H9 (cell line): ENCODE results near the gene ARHGAP9. TPM values are rescaled to one million over a fixed set of nuclear protein-coding genes. Genes with fewer than 3 reads are reported as not detected.

ENCODE experiments used
- DNase-seq: peaks from one replicate; pipeline ENCODE4 v3.0.0-alpha.2; 2017
- H2AFZ ChIP-seq: one replicate; pipeline ENCODE4 v1.6.1; 2013; ENCODE audit warnings: mild to moderate bottlenecking, low read length, control low read depth, moderate library complexity
- H2AK5ac ChIP-seq: 2 replicates; pipeline ENCODE4 v1.6.1; 2013; ENCODE audit warnings: low read length, control low read depth, mixed read lengths; ENCODE audit not compliant: insufficient read length
- H2BK120ac ChIP-seq: one replicate; pipeline ENCODE4 v1.6.1; 2013; ENCODE audit warnings: low read depth, mild to moderate bottlenecking, low read length, control low read depth, inconsistent platforms; ENCODE audit not compliant: poor library complexity, severe bottlenecking
- H2BK12ac ChIP-seq: 2 replicates; pipeline ENCODE4 v1.6.1; 2013; ENCODE audit warnings: low read length, control low read depth, mixed read lengths, low read depth; ENCODE audit not compliant: insufficient read length
- H2BK15ac ChIP-seq: 2 replicates; pipeline ENCODE4 v1.6.1; 2013; ENCODE audit warnings: low read depth, low read length, control low read depth
- H2BK20ac ChIP-seq: one replicate; pipeline ENCODE4 v1.6.1; 2013; ENCODE audit warnings: low read depth, mild to moderate bottlenecking, low read length, control low read depth, inconsistent platforms; ENCODE audit not compliant: poor library complexity, severe bottlenecking
- H2BK5ac ChIP-seq: 2 replicates; pipeline ENCODE4 v1.6.1; 2013; ENCODE audit warnings: low read length, control low read depth, mixed read lengths; ENCODE audit not compliant: insufficient read length
- H3K14ac ChIP-seq: 2 replicates; pipeline ENCODE4 v1.6.1; 2013; ENCODE audit warnings: low read length, control low read depth; ENCODE audit not compliant: insufficient read depth
- H3K18ac ChIP-seq: 2 replicates; pipeline ENCODE4 v1.6.1; 2013; ENCODE audit warnings: low read depth, mild to moderate bottlenecking, mixed read lengths, low read length, control low read depth; ENCODE audit not compliant: insufficient read length
- H3K23ac ChIP-seq: 2 replicates; pipeline ENCODE4 v1.6.1; 2013; ENCODE audit warnings: low read length, control low read depth, mixed read lengths, low read depth; ENCODE audit not compliant: insufficient read length
- H3K23me2 ChIP-seq: 2 replicates; pipeline ENCODE4 v1.6.1; 2013; ENCODE audit warnings: low read depth, mild to moderate bottlenecking, mixed read lengths, low read length, control low read depth; ENCODE audit not compliant: insufficient read length, poor library complexity, severe bottlenecking
- H3K27ac ChIP-seq: 2 replicates; pipeline ENCODE4 v1.5.1; 2013; ENCODE audit warnings: low read length, control low read depth, mixed read lengths, low read depth; ENCODE audit not compliant: insufficient read length
- H3K27me3 ChIP-seq: 2 replicates; pipeline ENCODE4 v1.6.1; 2013; ENCODE audit warnings: low read length, control low read depth, inconsistent platforms; ENCODE audit not compliant: insufficient read depth
- H3K4ac ChIP-seq: 2 replicates; pipeline ENCODE4 v1.6.1; 2013; ENCODE audit warnings: low read depth, mild to moderate bottlenecking, control low read depth, inconsistent platforms, low read length, moderate library complexity
- H3K4me1 ChIP-seq: 2 replicates; pipeline ENCODE4 v1.6.1; 2013; ENCODE audit warnings: low read length, control low read depth, inconsistent platforms; ENCODE audit not compliant: insufficient read depth
- H3K4me2 ChIP-seq: 2 replicates; pipeline ENCODE4 v1.6.1; 2013; ENCODE audit warnings: low read length, control low read depth, mixed read lengths; ENCODE audit not compliant: insufficient read length, insufficient read depth
- H3K56ac ChIP-seq: 2 replicates; pipeline ENCODE4 v1.6.1; 2013; ENCODE audit warnings: low read depth, mild to moderate bottlenecking, mixed read lengths, low read length, control low read depth; ENCODE audit not compliant: insufficient read length
- H3K79me1 ChIP-seq: 2 replicates; pipeline ENCODE4 v1.6.1; 2013; ENCODE audit warnings: low read depth, mild to moderate bottlenecking, moderate library complexity, low read length, control low read depth, inconsistent platforms; ENCODE audit not compliant: insufficient read depth, poor library complexity, severe bottlenecking
- H3K79me2 ChIP-seq: 2 replicates; pipeline ENCODE4 v1.6.1; 2013; ENCODE audit warnings: low read length, control low read depth, inconsistent platforms; ENCODE audit not compliant: insufficient read depth
- H3K9ac ChIP-seq: 2 replicates; pipeline ENCODE4 v1.6.1; 2013; ENCODE audit warnings: low read length, control low read depth, mixed read lengths; ENCODE audit not compliant: insufficient read length; ENCODE audit errors: extremely low read depth
- H3K9me3 ChIP-seq: one replicate; pipeline ENCODE4 v1.6.1; 2013; ENCODE audit warnings: low read depth, low read length, inconsistent platforms; ENCODE audit not compliant: control insufficient read depth
- H3T11ph ChIP-seq: one replicate; pipeline ENCODE4 v1.6.1; 2013; ENCODE audit warnings: mild to moderate bottlenecking, low read length, control low read depth, inconsistent platforms
- H4K20me1 ChIP-seq: one replicate; pipeline ENCODE4 v1.6.1; 2013; ENCODE audit not compliant: control insufficient read depth, insufficient read length, insufficient read depth
- H4K5ac ChIP-seq: 2 replicates; pipeline ENCODE4 v1.6.1; 2013; ENCODE audit warnings: low read depth, mild to moderate bottlenecking, mixed read lengths, low read length, control low read depth; ENCODE audit not compliant: insufficient read length
- H4K8ac ChIP-seq: replicated peaks from 2 replicates; pipeline ENCODE4 v1.6.1; 2013; ENCODE audit warnings: low read length, control low read depth, mixed read lengths, low read depth; ENCODE audit not compliant: insufficient read length
- H4K91ac ChIP-seq: 2 replicates; pipeline ENCODE4 v1.6.1; 2013; ENCODE audit warnings: low read depth, mild to moderate bottlenecking, moderate library complexity, mixed read lengths, low read length, control low read depth; ENCODE audit not compliant: insufficient read length
- H3K27ac Mint-ChIP-seq, 3 experiments: 2 replicates in 2 of 3; 3 replicates in 1 of 3; pipeline ENCODE4 v1.8.0; 2020 to 2021; ENCODE audit warnings: mixed read lengths in 3 of 3, mild to moderate bottlenecking in 1 of 3, moderate library complexity in 1 of 3
- H3K27me3 Mint-ChIP-seq: 2 replicates; pipeline ENCODE4 v1.8.0; 2021; ENCODE audit warnings: low read depth, mild to moderate bottlenecking, moderate library complexity, mixed read lengths
- H3K36me3 Mint-ChIP-seq, 3 experiments: 2 replicates in 2 of 3; 3 replicates in 1 of 3; pipeline ENCODE4 v1.8.0; 2020 to 2021; ENCODE audit warnings: low read depth in 3 of 3, mixed read lengths in 3 of 3; ENCODE audit not compliant: insufficient read depth in 1 of 3
- H3K4me1 Mint-ChIP-seq, 2 experiments: 2 replicates each; pipeline ENCODE4 v1.8.0; 2020; ENCODE audit warnings: mixed read lengths in 2 of 2
- H3K4me3 Mint-ChIP-seq, 2 experiments: 2 replicates in 1 of 2; 3 replicates in 1 of 2; pipeline ENCODE4 v1.8.0; 2020 to 2021; ENCODE audit warnings: mild to moderate bottlenecking in 2 of 2, mixed read lengths in 2 of 2, moderate library complexity in 1 of 2
- H3K9me3 Mint-ChIP-seq, 2 experiments: 2 replicates in 1 of 2; 3 replicates in 1 of 2; pipeline ENCODE4 v1.8.0; 2020; ENCODE audit warnings: mild to moderate bottlenecking in 2 of 2, mixed read lengths in 2 of 2, moderate library complexity in 1 of 2
- CTCF ChIP-seq: fragments of 200-600 bp; sonication (generic); conservative IDR thresholded peaks from 3 replicates; pipeline ENCODE4 v1.8.0; 2021; ENCODE audit warnings: antibody characterized with exemption, mild to moderate bottlenecking
- WGBS: extraction: QIAGEN DNeasy Blood & Tissue Kit; methylation state at CpG from one replicate; pipeline ENCODE4 v1.1.7; 2013; ENCODE audit warnings: missing lambda C conversion rate, low lambda C conversion rate, mixed read lengths; ENCODE audit not compliant: insufficient read length; ENCODE audit errors: extremely low coverage; 5-methylcytosine and 5-hydroxymethylcytosine counted together
- total RNA-seq: library from RNA; stranded (reverse); gene quantifications from 2 replicates; pipeline ENCODE4 v1.2.1, GENCODE V29; 2021

Gene ARHGAP9
- total RNA-seq, 1 experiment from 2014 or later, result 3.7 TPM

- no CpG with 5 or more reads among the region's 14 CpGs for WGBS
- no peak overlapping the region for H3K27ac ChIP-seq
- no peak overlapping the region for H4K91ac ChIP-seq
- no peak overlapping the region for H3K18ac ChIP-seq
- no peak overlapping the region for H3K4ac ChIP-seq
- no peak overlapping the region for H3K14ac ChIP-seq
- H3K4me2 ChIP-seq, result no peak overlapping the region
- H2AK5ac ChIP-seq, result no peak overlapping the region
- H2AFZ ChIP-seq, result no peak overlapping the region
- H3T11ph ChIP-seq, result no peak overlapping the region
- no peaks in the 10 kb centered on the region for H4K20me1 ChIP-seq
- H2BK12ac ChIP-seq, result no peak overlapping the region
- no peaks in the 10 kb centered on the region for H3K79me2 ChIP-seq
- no peaks in the 10 kb centered on the region for H3K79me1 ChIP-seq
- TF ChIP-seq CTCF, result no peak
- peaks cover 56% of the 10 kb centered on the region for H3K27me3 Mint-ChIP-seq
- no peak overlapping the region for H2BK120ac ChIP-seq
- H2BK20ac ChIP-seq, result no peak overlapping the region
- H4K8ac ChIP-seq, result no peak overlapping the region
- no peaks in the 10 kb centered on the region for H3K4me1 ChIP-seq
- H3K9me3 ChIP-seq, result no peaks in the 10 kb centered on the region
- no peaks in the 10 kb centered on the region for H3K9me3 Mint-ChIP-seq
- peaks cover 0 to 22% (median 11%) of the 10 kb centered on the region in 3 experiments; a peak in 6 of 7 replicates for H3K36me3 Mint-ChIP-seq
- H3K4me3 Mint-ChIP-seq, result no peak overlapping the region
- peaks cover 22% of the 10 kb centered on the region for H3K27me3 ChIP-seq
- no peak overlapping the region for H3K9ac ChIP-seq
- H2BK5ac ChIP-seq, result no peak overlapping the region
- H4K5ac ChIP-seq, result no peak overlapping the region
- H3K23ac ChIP-seq, result no peak overlapping the region
- no peak overlapping the region for H2BK15ac ChIP-seq
- H3K56ac ChIP-seq, result no peak overlapping the region
- H3K23me2 ChIP-seq, result peaks cover 4% of the 10 kb centered on the region
- H3K4me1 Mint-ChIP-seq, result peaks cover 0 to 4% of the 10 kb centered on the region in 2 experiments
- DNase-seq, result no peak
- no peak overlapping the region for H3K27ac Mint-ChIP-seq
These were observed 9.2 kb downstream of the ARHGAP9 start for GRCh38 chr12:57470286-57470969.
